Superior temporal gyrus (tissue), 1 donor: Measurements from ENCODE around the gene MED22.
A peak's percentile ranks its signal among the peaks of the same experiment; 100 is the strongest.

Experiments
- DNase-seq: peaks from one replicate; pipeline ENCODE4 v3.0.0-alpha.2; 2016; ENCODE audit errors: extremely low spot score

Gene MED22

DNA sequence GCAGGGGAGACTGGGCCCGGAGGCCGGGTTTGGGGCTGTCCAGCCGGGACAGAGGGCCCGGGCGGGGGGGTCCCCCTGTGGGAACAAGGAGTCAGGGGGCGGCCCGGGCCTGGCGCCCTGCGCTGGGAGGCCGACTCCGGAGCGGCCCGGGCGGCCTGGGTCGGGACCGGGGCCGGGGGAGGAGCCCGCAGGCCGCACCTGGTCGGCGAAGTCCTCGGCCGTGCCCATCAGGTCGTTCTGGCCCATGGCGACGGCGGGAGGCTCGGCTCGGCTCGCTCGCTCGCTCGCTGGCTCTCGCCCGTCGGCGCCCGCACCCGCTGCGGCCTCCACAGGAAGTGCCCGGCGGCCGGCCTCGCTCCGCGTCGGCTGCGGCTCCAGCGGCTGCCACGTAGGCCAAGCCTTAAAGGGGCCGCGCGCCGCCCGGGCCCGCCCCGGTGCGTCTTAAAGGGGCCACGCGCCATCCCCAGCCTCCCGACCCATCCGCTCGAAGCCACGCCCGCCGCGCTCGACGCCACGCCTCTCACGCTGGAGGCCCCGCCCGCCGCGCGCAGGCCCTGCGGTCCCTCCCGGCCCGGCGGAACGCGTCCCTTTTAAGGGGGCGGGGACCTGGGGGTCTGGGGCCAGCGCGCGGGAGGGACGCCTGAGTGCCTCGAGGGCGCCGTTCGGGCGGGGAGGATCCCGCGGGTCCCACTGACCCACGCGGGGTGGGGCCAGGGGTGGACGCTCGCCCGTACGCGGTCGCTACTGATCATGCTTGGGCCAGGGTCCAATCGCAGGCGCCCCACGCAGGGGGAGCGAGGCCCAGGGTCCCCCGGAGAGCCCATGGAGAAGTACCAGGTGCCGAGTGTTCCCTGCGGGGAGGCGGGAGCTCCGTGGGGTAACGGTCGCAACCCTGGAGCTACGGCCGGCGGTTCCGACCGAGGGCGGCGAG, 28.1 kb upstream of the MED22 start, which contains the start of the genes STKLD1 and SURF4:
Gene STKLD1, plus strand, starts transcription at position 643 of the 931 bp plus-strand sequence. Its CDS starts 108 bp downstream, at position 751.
Gene SURF4, minus strand, starts transcription at position 337 of the 931 bp plus-strand sequence. Its CDS starts 91 bp downstream, at position 246.
- peak; percentile 94 for DNase-seq

DNA sequence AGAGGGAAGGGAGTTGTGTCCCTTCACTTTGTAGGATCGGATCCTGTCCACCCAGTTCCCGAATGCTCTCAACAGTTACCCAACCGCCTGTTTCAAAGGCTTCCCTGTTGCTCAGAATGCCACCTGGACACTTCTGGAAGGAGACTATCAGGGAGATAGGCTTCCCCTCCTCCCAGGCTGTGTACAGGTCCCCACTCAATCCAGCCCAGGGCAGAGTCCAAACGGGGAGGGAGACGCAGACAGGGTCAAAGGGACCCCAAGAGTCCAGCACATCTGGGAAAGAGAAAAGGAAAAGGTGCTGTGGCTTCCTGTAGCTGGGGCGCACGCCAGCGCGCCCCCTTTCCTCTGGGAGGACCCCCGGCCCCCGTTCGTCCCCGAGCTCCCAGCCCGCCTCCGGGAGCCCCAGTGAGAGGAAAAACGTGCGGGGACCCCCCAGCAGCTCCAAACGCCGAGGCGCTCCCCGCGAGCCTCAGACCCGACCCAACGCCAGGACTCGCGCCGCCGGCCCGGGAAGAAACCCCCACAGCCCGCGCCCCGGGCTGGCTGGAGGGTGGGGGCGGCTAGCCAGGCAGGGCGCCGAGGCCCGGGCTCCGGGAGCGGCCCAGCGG, 27.3 kb upstream of the MED22 start:
- DNase-seq, result no peak

DNA sequence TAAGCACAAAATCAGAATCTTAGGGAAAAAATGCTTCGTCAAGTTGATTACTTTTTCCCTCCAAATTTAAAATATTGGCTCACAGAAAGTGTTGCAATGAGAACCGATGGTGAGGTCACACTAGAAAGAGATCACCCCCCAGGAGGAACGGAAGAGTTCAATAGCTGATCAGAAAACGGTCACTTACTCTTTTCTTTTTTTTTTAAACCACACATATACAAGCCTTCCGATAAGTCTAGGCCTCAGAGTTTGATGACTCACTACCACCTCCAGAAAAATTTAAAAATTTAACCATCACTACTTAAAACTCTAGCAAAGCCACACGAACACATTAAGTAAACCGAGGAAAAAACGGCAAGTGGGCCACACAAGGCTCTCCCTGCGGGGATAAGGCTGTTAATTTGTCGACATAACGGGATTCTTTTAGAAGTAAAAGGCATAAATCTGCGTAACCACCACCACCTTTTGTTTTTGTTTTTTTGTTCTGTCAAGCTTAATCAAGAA, 26.7 kb upstream of the MED22 start:
- DNase-seq, result no peak

DNA sequence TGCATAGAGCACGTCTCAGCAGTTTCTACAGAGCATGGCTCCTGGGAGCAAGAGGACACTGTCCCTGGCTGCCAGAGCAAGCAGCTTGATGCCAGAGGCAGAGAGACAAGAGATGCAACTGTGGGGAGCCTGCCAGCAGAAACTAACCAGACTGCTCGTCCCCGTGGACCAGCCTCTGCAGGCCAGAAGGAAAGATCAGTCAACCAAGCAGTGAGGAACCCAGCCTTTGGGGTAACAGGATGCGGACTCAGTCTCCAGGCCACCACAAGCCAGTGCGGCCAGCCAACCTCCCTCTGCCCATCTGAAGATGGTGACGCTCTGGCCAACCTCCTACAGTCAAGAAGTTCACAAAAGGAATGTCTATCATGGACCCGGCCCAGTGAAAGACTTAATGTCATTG, 24.2 kb upstream of the MED22 start:
- no peak for DNase-seq

DNA sequence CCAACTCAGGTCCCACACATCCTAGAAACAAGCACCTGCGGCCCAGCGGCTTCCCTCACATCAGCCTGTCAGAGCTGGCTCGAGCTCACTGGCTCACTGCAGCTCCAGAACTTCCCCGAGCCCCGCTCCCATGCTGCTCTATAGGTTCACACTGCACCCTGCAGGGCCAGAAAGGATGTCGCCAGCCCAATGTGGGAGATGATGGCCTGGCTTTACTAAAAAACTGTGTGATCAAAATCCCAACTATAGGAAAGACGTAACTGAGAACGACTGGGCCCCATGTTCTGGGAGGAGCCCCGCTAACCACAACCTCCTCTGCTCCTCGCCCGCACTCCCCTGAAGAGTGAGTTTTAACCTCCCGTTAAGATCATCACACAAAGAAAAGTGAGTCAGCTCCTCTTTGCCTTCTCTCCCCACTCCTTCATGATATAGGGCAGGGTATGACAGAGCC, 23.4 kb upstream of the MED22 start:
- no peak for DNase-seq

DNA sequence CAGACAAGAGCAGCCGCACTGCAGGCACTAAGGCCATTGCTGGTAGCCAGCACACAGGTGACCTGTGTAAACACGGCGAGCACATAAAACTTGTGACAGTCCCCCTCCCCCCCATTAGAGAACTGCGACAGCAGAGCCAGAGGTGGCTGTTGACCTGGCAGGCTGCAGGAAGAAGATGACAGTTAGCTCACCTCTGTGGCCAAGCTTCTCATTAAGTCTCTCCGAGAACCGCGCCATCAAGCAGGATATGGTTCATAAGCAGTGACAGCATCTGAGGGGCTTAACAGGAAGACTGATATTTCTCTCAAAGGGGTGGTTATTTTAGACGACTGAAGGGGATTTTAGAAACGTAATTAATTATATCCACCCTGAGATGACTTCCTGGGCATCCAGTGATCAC, 22.8 kb upstream of the MED22 start:
- no peak for DNase-seq

DNA sequence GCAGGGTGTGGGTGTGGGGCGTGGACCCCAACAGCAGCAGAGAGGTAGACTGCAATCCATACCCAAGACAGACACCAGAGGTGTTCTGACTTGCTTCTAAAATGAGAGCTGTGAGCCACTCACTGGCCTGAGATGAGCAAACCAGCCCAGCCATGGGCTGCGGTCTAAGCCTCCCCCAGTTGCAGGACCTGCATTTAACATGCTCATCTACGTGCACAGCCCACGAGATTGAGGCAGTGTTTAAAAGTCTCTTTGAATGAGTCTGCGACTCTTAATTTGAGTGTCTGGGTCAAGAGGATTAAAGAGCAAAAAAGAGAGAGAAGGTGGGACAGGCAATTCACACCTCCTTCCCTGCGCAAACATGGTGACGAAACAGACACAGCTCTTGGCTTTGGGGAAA, 22.0 kb upstream of the MED22 start:
- DNase-seq, result no peak

DNA sequence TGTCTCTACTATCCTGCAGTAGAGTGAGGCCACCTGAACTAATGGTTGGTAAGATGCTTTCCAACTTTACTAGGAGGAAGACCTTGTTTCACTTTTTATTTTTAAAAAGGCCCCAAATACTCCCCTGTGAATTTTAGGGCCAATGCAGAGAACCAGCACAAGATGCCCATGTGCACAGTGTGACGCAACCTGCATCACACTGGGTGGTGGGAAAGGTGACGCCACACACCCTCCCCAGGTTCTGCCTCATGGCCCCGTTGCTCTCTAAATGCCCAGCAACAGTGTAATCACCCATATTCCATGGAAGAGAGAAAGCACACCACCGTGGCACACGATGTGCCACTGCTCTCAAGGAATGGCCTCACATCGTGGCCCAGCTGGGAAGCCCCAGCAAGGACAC, 21.5 kb upstream of the MED22 start:
- DNase-seq, result no peak

DNA sequence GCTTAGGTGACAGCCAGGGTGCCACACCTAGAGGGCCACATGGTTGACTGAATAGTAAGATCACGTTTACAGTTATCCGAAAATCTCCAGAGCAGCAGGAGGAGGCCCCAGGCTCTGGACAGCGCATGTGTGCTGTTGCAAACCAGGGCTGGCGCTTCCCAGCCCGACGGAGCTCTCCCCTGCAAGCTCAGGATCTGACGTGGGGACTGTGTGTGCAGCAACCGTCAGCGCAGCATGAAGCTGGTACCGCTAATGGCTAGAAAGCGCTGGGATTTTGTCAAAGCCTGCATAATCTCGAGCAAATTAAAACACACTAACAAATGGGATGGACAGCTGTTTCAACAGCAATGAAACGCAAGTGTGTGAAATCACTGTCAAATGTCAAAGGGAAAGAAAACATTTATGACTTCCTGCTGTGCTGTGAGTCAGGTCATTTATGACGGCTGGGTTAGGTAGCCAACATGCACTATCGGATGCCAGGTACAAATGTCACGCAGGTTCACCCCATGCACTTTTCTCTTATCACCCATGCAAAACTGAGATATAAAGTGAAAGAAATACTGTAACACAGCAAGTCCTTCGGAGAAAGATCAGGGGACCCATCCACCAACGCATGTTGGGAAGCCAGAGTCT, 20.4 kb upstream of the MED22 start:
- peak; percentile 12 for DNase-seq

DNA sequence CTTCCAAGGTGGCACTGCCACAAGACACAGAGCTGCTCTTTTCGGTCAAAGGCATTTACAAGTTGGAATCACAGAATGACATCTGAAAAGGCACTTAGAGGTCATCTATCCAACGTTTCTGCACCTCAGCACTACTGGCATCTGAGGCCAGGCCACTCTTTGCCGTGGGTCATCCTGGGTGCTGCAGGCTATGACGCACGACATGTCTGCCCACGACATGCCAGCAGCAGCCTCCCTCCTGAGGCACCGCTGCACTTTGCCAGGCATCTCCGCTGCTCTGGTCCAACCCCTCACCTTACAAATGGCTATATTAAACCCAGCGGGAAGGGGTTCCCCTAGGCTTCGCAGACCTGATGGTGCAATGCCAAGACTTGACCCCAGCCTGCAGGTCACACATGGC, 19.8 kb upstream of the MED22 start:
- no peak for DNase-seq

DNA sequence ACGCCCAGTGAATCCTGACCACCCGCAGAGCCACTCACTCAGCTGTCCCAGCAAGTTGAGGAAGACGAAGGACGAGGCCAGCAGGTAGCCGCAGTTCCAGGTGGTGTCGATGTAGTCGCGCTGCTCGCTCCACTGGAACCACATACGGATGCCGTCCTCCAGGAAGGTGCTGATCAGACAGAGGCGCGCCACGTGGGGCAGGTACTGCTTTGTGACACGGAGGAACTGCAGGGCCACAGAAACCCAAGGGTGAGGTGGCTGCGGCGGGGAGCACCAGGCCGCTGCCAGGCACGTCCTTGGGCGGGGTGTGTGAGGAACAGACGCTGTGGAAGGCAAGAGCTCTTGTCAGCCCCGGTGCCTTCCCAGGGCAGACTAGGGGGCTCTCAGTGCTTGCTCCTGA, 19.3 kb upstream of the MED22 start:
- DNase-seq, result no peak

DNA sequence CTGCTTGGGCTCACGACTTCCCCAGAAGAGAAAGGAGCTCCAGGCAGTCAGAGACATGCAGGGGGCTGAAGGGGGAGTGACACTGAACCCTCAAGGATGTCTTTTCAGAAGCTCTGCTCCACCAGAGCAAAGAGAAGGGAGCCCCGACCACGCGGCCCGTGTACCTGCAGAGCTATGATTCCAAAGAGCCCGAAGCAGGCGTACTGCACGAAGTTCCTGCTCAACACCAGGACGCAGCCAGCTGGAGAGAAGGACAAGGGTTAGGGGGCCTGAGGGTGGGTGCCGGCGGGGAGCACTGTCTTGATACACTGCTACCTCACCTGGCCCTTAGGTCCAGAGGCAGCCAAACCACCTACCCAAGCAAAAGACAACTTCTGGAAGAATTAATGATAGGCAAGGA, 18.5 kb upstream of the MED22 start:
- no peak for DNase-seq

DNA sequence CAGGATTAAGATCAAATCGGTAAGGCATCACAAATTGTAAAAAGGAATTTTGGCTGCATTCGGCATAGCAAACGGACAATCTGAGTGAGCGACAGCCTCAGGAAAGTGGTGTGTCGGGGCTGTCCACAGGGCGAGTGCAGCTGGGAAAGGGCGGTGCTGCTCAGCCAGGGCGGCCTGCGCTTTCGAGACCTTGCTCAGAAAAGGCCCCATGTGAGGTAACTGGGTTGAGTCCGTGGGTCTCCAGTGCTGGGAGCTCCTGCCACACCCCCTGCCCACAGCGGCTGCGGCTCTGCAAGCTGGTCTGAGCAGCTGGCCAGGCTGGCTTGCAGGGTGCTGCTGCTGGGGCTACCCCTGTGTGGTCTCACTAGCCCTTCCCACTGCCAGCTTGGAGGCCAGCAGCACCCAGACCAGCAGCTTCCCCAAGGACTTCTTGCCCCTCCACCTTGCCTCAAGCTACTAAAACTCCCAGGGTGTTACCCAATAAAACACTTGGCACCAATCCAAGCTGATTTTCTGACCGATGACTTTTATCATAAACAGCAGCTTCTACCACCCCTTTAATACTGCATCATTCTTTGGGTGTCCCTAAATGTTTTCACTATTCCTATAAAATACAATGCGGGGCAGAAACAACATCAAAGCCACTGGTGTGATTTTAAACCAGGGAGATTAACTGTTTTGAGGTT, 14.6 kb upstream of the MED22 start:
- no peak for DNase-seq

DNA sequence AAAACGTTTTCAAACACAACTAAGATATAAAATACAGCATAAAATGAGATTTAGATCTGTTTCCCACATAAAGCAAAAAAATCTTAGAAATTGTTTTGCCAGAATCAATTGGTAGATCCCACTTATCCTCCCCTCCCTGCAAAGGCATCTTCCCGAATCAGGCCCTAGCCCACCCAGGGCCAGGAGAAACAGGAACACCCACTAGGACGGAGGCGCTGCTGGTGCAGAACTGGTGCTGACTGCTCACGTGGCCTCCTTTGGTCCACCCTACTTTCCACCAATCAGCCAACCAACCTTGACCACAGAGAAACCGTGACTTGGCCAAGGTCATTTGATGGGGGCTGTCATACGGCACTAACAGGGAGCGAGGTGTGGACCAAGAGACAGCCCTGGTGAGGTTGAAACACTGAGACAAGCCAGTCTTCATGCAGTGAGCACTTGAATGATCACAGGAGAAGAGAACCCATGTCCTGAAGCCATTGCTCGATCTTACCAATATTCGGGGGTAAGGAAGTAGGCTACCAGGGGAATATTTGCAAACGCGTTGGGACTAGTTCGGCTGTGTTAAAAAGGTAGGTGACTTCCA, 13.7 kb upstream of the MED22 start:
- DNase-seq, result no peak

DNA sequence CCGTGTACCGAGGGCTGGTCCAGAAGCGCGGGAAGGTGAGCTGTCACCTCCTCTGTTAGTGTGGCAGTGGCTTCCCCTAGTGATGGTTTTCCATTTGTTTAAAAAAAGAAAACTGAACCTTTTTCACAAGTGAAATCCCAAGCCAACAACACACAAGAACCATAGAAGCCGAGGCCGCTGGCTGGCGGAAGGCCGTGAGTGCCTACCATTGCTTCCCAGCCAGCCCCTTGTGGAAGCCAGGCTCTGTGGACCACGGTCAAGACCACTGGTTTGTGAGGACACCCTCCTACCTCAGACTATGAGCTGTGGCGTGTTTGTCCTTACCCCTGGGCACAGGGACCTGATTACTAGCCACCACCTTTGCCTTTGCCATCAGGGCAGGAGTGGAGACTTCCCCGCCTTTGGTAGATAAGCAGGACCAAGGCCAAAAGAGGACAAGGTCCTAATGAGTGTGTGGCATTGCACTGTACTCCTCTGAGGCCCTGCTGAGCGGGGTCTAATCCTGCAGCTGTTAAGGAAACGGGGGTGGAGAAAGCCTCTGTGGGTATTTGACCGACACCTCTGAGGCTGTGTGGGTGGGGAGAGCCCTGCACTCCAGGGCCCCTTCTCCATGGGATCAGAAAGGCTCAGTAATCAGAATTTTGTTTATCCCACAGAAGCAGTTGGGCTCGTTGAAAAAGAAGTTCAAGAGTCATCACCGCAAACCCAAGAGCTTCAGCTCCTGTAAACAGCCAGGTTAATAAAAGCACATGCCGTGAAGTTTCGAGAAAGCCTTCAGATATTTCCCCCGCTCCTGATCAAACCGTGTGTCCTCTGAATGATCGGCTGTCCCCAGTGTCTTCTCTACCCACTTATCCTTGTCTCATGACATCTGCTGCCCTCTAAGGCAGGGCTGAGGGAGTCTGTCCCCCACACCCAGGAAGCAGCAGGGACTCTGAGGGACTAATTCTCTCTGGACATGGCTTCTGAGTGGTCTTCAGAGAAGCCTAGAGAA, 12.8 kb upstream of the MED22 start:
- DNase-seq, result no peak

DNA sequence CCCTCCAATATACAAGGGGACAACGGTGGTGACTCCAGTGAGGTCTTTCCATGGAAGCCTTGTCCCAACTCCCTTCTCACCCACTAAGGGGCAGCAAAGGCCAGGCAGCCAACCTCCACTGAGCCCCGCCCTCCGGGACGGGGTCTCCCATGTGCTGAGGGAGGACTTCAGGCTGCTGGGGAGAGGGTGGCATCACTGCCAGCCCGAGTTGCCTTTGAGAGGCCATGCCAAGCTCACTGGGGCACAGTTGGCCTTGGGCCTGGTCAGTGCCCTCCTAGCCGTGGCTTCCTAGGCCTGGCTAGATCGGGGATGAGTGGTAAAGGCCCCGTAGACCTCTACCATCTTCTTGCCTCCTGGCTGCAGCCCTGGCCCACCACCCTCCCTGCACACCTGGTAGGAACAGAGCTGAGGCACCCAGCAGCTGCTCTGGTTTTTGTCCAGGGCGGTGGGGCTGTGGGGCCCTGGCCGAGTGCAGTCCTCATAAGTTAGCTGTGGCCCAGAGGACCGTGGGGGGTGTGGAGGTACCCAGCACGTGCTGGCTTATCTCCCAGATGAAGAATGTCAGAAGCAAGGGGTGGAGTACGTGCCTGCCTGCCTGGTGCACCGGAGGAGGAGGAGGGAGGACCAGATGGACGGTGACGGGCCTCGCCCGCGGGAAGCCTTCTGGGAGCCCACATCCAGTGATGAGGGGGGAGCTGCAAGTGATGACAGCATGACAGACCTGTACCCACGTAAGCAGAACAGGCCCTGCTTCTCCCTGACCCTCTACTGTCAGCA, 11.7 kb upstream of the MED22 start:
- no peak for DNase-seq

DNA sequence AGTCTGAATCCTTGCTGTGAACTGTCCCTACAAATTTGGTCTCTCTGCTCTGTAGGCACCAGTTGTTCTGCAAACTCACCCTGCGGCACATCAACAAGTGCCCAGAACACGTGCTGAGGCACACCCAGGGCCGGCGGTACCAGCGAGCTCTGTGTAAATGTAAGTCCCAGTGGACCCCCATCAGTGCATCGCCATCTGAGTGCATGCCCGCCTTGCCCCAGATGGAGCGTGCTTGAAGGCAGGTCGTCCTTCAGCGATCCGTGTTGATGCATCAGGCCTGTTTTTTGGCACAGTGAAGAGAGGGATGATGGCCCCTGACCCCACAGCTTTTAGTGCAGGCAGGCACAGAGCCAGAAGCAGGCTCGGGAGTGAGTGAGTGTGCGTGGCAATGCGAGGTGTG, 9.7 kb upstream of the MED22 start:
- DNase-seq, result no peak

DNA sequence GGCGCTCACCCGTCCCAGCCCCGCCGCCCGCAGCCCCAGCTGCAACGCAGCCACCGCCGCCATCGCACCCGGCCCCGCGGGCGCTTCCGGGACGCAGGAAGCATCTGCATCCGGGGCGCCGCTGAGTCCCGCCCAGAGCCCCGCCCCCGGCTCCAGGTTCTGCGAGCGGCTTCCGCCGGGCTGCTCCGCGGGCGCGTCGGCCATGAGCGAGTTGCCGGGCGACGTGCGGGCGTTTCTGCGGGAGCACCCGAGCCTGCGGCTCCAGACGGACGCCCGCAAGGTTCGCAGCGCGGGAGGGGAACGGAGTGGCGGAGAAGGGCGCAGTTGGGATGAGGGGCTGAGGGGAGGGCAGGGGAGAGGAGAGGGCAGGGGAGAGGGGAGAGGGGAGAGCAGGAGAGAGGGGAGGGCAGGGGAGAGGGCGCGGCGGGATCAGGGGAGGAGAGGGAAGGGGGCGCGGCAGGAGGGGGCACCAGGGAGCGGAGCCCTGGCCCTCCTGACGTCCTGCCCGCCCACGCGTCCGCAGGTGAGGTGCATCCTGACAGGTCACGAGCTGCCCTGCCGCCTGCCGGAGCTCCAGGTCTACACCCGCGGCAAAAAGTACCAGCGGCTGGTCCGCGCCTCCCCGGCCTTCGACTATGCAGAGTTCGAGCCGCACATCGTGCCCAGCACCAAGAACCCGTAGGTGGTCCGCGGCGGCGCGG, 8.6 kb upstream of the MED22 start, which contains the start of the genes SURF1 and SURF2:
Gene SURF1, minus strand, starts transcription at position 97 of the 701 bp plus-strand sequence. Its CDS starts 34 bp downstream, at position 63.
Gene SURF2, plus strand, starts transcription at position 160 of the 701 bp plus-strand sequence. Its CDS starts 43 bp downstream, at position 203.
- DNase-seq, result peak; percentile 80
